Endothelial cell of umbilical vein (primary cell): ENCODE data around the gene CROCC2. TPM values are rescaled to one million over a fixed set of nuclear protein-coding genes. Genes with fewer than 3 reads are reported as not detected.

Experiments
- BruUV-seq: library from RNA; stranded (reverse); fragments of 400-500 nt; replicated peaks from 2 replicates; lab custom pipeline; 2021; lab: Mats Ljungman, UMichigan
- CTCF ChIA-PET: fragments of 300-600, 350-600 bp; sonication (Branson Sonifier 250); formaldehyde crosslinking; loops from one replicate; lab custom pipeline; 2021; ENCODE audit warnings: antibody characterized with exemption, inconsistent platforms; lab: Charles Lee
- POLR2A ChIA-PET: fragments of 300-600, 350-600 bp; sonication (Branson Sonifier 250); formaldehyde crosslinking; loops from one replicate; lab custom pipeline; 2021; ENCODE audit warnings: antibody characterized with exemption, inconsistent platforms; lab: Charles Lee
- DNase-seq: peaks from one replicate; pipeline ENCODE4 v3.0.0-alpha.2; 2011; ENCODE audit warnings: low read depth, low spot score
- FAIRE-seq: peaks from 2 replicates; lab custom pipeline; 2011; peaks lifted over from hg19 to GRCh38; lab: Jason Lieb, UNC
- H2AFZ ChIP-seq: 2 replicates; pipeline ENCODE4 v1.6.0; 2012; ENCODE audit warnings: low read depth, low read length, control low read depth, inconsistent platforms
- H3K27ac ChIP-seq: 2 replicates; pipeline ENCODE4 v1.5.1; 2011; ENCODE audit warnings: low read depth, mild to moderate bottlenecking, control low read depth, low read length, moderate library complexity; ENCODE audit not compliant: insufficient read depth
- H3K27me3 ChIP-seq, 2 experiments: 2 replicates each; pipeline versions ENCODE4 v1.6.0 to v1.6.1; 2011; ENCODE audit warnings: low read length in 2 of 2, mixed read lengths in 1 of 2; ENCODE audit not compliant: control insufficient read depth in 2 of 2, insufficient read depth in 2 of 2
- H3K36me3 ChIP-seq, 2 experiments: 2 replicates in 1 of 2; 3 replicates in 1 of 2; pipeline ENCODE4 v1.5.1; 2011; ENCODE audit warnings: low read length in 2 of 2, mild to moderate bottlenecking in 1 of 2, moderate library complexity in 1 of 2; ENCODE audit not compliant: control insufficient read depth in 2 of 2, insufficient read depth in 2 of 2; ENCODE audit errors: extremely low read depth in 1 of 2
- H3K4me1 ChIP-seq: 3 replicates; pipeline ENCODE4 v1.5.1; 2011; ENCODE audit warnings: mild to moderate bottlenecking, low read length; ENCODE audit not compliant: control insufficient read depth, insufficient read depth; ENCODE audit errors: extremely low read depth
- H3K4me2 ChIP-seq: 2 replicates; pipeline ENCODE4 v1.6.1; 2011; ENCODE audit warnings: low read length, control low read depth, mixed read lengths; ENCODE audit not compliant: insufficient read depth
- H3K4me3 ChIP-seq, 3 experiments: fragments of 200-600 bp in 1 of 3; sonication (generic), shearing (Covaris generic) in 1 of 3; replicated peaks in 1 of 3; 2 replicates each; pipeline ENCODE4 v1.5.1; 2011 to 2016; ENCODE audit warnings: control low read depth in 3 of 3, low read length in 3 of 3, mild to moderate bottlenecking in 2 of 3, inconsistent platforms in 1 of 3, low read depth in 1 of 3, moderate library complexity in 1 of 3; ENCODE audit not compliant: insufficient read depth in 1 of 3
- H3K79me2 ChIP-seq: 2 replicates; pipeline ENCODE4 v1.6.0; 2012; ENCODE audit warnings: low read length, inconsistent platforms; ENCODE audit not compliant: control insufficient read depth, insufficient read depth
- H3K9ac ChIP-seq: replicated peaks from 2 replicates; pipeline ENCODE3; 2011; ENCODE audit warnings: low read length, control low read depth; ENCODE audit not compliant: insufficient read depth; ENCODE audit errors: extremely low read depth
- H3K9me1 ChIP-seq: replicated peaks from 3 replicates; pipeline ENCODE4 v1.6.0; 2011; ENCODE audit warnings: mild to moderate bottlenecking, low read length; ENCODE audit not compliant: control insufficient read depth, insufficient read depth; ENCODE audit errors: extremely low read depth
- H3K9me3 ChIP-seq: replicated peaks from 2 replicates; pipeline ENCODE4 v1.5.1; 2012; ENCODE audit warnings: low read length, inconsistent platforms; ENCODE audit not compliant: control insufficient read depth, insufficient read depth
- H4K20me1 ChIP-seq: replicated peaks from 2 replicates; pipeline ENCODE3; 2011; ENCODE audit warnings: mild to moderate bottlenecking, low read length; ENCODE audit not compliant: control insufficient read depth, insufficient read depth; ENCODE audit errors: extremely low read depth
- EZH2 ChIP-seq: IDR thresholded peaks from 2 replicates; pipeline ENCODE4 v1.6.1; 2012; ENCODE audit warnings: borderline replicate concordance, low read depth, mild to moderate bottlenecking, moderate library complexity, low read length, inconsistent platforms; ENCODE audit not compliant: severe bottlenecking
- FOS ChIP-seq: IDR thresholded peaks from 2 replicates; pipeline ENCODE4 v1.6.1; 2011; ENCODE audit warnings: mild to moderate bottlenecking, low read length, moderate library complexity, borderline replicate concordance; ENCODE audit not compliant: insufficient read depth
- GATA2 ChIP-seq: IDR thresholded peaks from 2 replicates; pipeline ENCODE4 v1.7.0; 2011; ENCODE audit warnings: low read depth, mild to moderate bottlenecking, moderate library complexity, mixed read lengths, low read length; ENCODE audit not compliant: insufficient read length, insufficient read depth
- JUN ChIP-seq: IDR thresholded peaks from 2 replicates; pipeline ENCODE4 v1.6.1; 2011; ENCODE audit warnings: borderline replicate concordance, low read depth; ENCODE audit not compliant: insufficient read length, insufficient read depth
- MYC ChIP-seq: IDR thresholded peaks from one replicate; pipeline ENCODE4 v1.6.1; 2011; ENCODE audit warnings: mild to moderate bottlenecking, low read depth, low read length
- POLR2A ChIP-seq: IDR thresholded peaks from 2 replicates; pipeline ENCODE4 v1.6.1; 2012; ENCODE audit warnings: low read depth, mild to moderate bottlenecking, control low read depth, low read length
- POLR2AphosphoS5 ChIP-seq: IDR thresholded peaks from 2 replicates; pipeline ENCODE4 v1.6.1; 2012; ENCODE audit warnings: low read depth, mild to moderate bottlenecking, control low read depth, low read length, moderate library complexity; ENCODE audit not compliant: insufficient read depth
- dilution Hi-C: fragments of 300-500 bp; cut with MboI; formaldehyde crosslinking; loops from one replicate; pipeline ENCODE4 v1.15.0; 2019; ENCODE audit warnings: low sequenced_read_pairs; ENCODE audit not compliant: extremely low pct_ligation_motif_present
- intact Hi-C: fragments of 100-400 bp; cut with micrococcal nuclease; formaldehyde crosslinking; loops from one replicate; pipeline ENCODE4 v1.10.0; 2022
- polyA plus RNA-seq, 4 experiments: library from polyadenylated mRNA; depleted of rRNA in 3 of 4; stranded (reverse) in 3 of 4; unstranded in 1 of 4; fragments of >200 nt; gene quantifications; 2 replicates each; pipeline versions ENCODE4 v1.2.1 to v1.2.3, GENCODE V29; 2011 to 2012; ENCODE audit warnings: missing spikeins in 1 of 4
- total RNA-seq: library from RNA; stranded (reverse); gene quantifications from 2 replicates; pipeline ENCODE4 v1.2.3, GENCODE V29; 2021
- TF ChIP-seq, protein P1 (sequence below): IDR thresholded peaks from 2 replicates; pipeline ENCODE4 v1.6.1; 2011; ENCODE audit not compliant: insufficient read depth, insufficient read length
- TF ChIP-seq, protein P2 (sequence below), 2 donors: IDR thresholded peaks; 1 replicate in 1 of 2; 2 replicates in 1 of 2; pipeline ENCODE4 v1.5.1; 2011; ENCODE audit warnings: low read length in 2 of 2, mild to moderate bottlenecking in 2 of 2, moderate library complexity in 2 of 2, control low read depth in 1 of 2, inconsistent platforms in 1 of 2, low read depth in 1 of 2; ENCODE audit not compliant: insufficient read depth in 1 of 2; ENCODE audit errors: extremely low read depth in 1 of 2

The CROCC2 gene
- total and polyA plus RNA-seq, 2 donors (not counting 3 experiments of a cell fraction or from before 2014, with no cell fraction given) = not detected

DNA sequence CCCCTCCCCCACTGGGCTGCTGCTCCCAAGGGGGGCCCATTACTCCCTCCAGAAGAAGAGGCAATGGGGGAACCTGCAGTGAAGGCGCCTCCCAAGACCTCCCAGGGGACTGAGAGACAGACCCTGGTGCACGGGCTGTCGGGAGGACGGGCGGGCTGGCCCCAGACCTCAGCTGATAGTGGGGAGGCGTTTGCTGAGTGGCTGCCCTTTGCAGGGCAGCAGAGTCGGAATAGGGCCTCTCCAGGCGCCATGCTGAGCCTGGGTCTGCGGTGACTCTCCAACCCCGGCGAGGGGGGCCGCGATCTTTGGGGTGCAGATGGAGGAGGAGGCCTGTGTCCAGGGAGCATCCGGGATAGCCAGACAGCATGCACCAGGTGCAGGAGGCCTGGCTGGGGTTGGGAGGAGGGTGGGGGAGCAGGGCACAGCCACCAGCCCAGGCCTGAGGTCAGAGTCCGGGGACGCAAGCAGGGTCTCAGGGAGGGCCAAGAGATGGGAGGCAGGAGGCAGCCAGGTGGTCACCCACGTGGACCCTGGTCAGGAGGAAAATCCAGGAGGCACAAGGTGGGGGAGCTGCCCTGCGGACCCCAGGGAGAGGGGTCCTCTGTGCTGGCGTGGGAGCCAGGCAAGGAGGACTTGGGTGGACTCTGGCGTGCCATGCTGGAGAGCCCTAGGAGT, 11.0 kb downstream of the CROCC2 start:
- no peak overlapping the region for H3K4me3 ChIP-seq
- H4K20me1 ChIP-seq = no peaks in the 10 kb centered on the region
- H3K9me1 ChIP-seq = no peaks in the 10 kb centered on the region
- CTCF ChIA-PET = interaction anchor here (1.4 to 1.9 kb wide), 2 partner anchors 18 to 66 kb away, joined by 4 to 7 read pairs; no protein-coding TSS in a partner anchor
- DNase-seq (no peak), FAIRE-seq (no peak)
- no peaks in the 10 kb centered on the region for H3K79me2 ChIP-seq
- no peak overlapping the region for H3K9ac ChIP-seq
- POLR2A ChIA-PET = no interaction called here
- H3K36me3 ChIP-seq = no peaks in the 10 kb centered on the region
- H2AFZ ChIP-seq = no peak overlapping the region
- peaks cover 15% of the 10 kb centered on the region for H3K4me1 ChIP-seq
- H3K27me3 ChIP-seq = no peaks in the 10 kb centered on the region
- BruUV-seq = no TSS peak
- no peaks in the 10 kb centered on the region for H3K9me3 ChIP-seq
- no peak overlapping the region for H3K27ac ChIP-seq
- TF ChIP-seq POLR2AphosphoS5 = no peak
- TF ChIP-seq FOS = no peak
- TF ChIP-seq POLR2A = no peak
- no peak for TF ChIP-seq JUN
- no peak for TF ChIP-seq GATA2
- TF ChIP-seq, protein P1, sequence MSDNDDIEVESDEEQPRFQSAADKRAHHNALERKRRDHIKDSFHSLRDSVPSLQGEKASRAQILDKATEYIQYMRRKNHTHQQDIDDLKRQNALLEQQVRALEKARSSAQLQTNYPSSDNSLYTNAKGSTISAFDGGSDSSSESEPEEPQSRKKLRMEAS = no peak
- TF ChIP-seq, protein P2, sequence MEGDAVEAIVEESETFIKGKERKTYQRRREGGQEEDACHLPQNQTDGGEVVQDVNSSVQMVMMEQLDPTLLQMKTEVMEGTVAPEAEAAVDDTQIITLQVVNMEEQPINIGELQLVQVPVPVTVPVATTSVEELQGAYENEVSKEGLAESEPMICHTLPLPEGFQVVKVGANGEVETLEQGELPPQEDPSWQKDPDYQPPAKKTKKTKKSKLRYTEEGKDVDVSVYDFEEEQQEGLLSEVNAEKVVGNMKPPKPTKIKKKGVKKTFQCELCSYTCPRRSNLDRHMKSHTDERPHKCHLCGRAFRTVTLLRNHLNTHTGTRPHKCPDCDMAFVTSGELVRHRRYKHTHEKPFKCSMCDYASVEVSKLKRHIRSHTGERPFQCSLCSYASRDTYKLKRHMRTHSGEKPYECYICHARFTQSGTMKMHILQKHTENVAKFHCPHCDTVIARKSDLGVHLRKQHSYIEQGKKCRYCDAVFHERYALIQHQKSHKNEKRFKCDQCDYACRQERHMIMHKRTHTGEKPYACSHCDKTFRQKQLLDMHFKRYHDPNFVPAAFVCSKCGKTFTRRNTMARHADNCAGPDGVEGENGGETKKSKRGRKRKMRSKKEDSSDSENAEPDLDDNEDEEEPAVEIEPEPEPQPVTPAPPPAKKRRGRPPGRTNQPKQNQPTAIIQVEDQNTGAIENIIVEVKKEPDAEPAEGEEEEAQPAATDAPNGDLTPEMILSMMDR (IDR thresholded peaks at IDR 0.05; ENCODE audit: extremely low read depth in 1 of 2, insufficient read depth in 1 of 2, low read depth in 1 of 2, low read length in 2 of 2) = no peak
- TF ChIP-seq MYC = no peak
- no peak for TF ChIP-seq EZH2
- no peak overlapping the region for H3K4me2 ChIP-seq
- dilution Hi-C loops = no loop called here
- intact Hi-C loops = loop anchor here (10.0 kb wide), 1 partner anchor 158 kb away; no protein-coding TSS in a partner anchor
